Myocyte (in vitro differentiated cells): ENCODE data around the gene PFN3. TPM values are rescaled to one million over a fixed set of nuclear protein-coding genes. Genes with fewer than 3 reads are reported as not detected.
A peak's percentile ranks its signal among the peaks of the same experiment; 100 is the strongest.
"Not testable (repeated sequence)": the region's sequence is repeated elsewhere in the genome, so short reads cannot be mapped to it uniquely, and the experiment has no call there.

Source experiments
- DNase-seq: peaks from one replicate; pipeline ENCODE4 v3.0.0-alpha.2; 2012; ENCODE audit warnings: low read depth
- total RNA-seq: library from RNA; depleted of rRNA; stranded (reverse); fragments of >200 nt; gene quantifications from 2 replicates; pipeline ENCODE4 v1.2.3, GENCODE V29; 2014

Gene PFN3
- total RNA-seq, 1 donor from 2014 or later: not detected

- no peak for DNase-seq
Measured at GRCh38 chr5:177396807-177397206, 3.7 kb downstream of the PFN3 start.

GRCh38 chr5:177396078-177396477, 4.4 kb downstream of the PFN3 start:
- DNase-seq: no peak

- DNase-seq: no peak
Measured at GRCh38 chr5:177393990-177394389, 6.5 kb downstream of the PFN3 start.

DNA sequence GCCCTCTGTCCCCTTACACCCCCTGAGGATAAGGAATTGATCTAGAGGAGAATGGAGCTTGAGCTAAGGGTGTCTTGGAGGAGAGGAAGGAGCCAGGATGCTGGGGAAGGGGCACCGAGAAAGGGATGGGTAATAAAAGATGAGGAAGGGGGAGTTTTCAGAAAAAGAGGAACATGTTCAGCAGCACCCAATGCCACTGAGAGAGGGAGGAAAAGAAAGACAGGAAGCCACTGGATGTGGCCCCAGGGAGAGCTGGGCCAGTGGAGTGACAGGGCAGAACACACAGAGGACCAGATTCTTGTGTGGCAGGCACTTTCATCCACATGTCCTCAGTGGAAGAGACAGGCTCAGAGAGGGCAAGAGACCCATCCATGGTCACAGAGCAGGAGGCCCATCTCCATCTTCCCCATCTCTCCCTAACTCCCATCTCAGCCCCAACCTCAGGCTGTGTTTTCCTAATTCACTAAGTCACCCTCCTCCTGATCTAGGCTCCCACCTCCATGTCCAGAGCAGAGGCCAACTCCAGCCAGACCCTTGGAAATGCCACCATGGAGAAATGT, 7.2 kb downstream of the PFN3 start:
- DNase-seq: no peak

DNA sequence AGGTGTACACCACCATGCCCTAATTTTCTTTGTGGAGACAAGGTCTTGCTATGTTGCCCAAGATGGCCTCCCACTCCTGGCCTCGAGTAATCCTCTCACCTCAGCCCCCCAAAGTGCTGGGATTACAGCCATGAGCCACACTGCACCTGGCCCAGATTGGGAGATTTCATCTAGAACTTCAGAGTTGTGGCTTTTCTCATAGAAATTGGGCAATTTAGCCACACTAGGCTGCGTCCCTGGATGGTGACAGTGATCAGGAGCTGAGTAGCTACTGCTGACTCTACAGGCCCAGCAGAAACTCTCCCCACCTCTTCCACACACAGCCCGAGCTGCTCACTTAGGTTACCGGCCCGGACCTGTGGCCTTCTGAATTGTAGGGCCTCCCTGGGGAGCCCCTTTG, 7.7 kb downstream of the PFN3 start:
- DNase-seq: no peak

DNA sequence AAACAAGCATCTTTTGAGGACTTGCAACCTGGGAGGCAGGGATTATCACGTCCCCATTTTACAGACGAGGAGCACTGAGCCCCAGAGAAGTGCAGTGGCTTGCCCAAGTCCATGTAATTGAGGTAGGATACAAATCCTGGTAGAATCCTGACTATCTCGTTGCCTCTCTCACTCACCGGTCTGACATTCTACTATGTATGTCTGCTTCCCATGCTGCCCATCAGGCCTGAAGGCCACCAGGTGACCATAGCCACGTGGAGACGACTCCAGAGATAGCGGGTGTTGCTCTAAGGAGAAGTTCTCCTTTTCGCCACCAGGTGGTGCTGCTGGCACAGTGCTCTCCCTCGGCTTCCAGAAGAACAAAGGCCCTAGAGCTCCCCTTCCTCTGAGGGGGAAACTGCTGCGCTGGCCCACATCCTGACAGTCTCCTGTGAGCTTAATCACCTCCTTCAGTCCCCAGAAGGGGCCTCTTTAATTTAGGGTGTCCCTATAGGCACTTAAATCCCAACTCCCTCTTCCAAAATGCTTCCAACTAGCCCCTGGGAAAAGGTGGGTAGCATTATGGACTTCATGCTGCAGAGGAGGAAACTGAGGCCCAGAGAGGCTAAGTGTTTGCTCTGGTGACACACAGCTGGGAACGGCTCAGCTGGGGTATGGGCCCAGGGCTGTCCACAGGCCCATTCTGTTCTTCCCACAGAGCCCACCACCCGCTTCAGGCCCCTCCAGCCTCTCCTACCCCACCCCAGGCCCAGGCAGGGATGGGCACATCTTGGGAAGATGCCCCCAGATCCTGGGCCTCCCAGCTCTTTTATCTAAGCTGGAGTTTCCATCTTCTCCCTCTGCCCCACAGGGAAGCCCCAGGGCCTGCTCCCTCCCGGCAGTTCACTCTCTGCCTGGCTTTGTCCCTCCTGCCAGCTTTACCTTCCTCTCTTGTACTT, 9.8 kb downstream of the PFN3 start:
- peak; percentile 86 for DNase-seq

GRCh38 chr5:177389241-177390169, 11.0 kb downstream of the PFN3 start:
- DNase-seq: peak; percentile 48

- no peak for DNase-seq
Measured at GRCh38 chr5:177388521-177389052, 11.9 kb downstream of the PFN3 start.

- no peak for DNase-seq
Measured at GRCh38 chr5:177387405-177387804, 13.1 kb downstream of the PFN3 start.

- DNase-seq: no peak
Measured at GRCh38 chr5:177386542-177386941, 13.9 kb downstream of the PFN3 start.

DNA sequence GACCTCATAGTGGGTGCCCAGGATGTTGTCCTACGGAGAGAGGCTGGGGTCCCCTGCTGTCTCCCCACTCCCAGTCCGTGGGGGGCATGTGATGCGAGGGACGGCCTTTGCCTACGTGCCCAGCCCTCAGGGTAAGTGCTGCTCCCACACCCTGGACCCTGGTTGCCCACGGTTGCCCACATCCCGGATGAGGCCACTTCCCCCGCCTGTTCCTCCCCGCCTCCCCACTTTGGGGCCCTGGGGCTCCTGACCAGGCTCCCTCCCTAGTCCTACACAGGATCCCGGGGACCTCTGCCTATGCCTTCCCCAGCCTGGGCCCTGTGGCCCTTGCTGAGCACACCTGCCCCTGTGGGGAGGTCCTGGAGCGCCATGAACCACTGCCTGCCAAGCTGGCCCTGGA, 14.7 kb downstream of the PFN3 start:
- no peak for DNase-seq

DNA sequence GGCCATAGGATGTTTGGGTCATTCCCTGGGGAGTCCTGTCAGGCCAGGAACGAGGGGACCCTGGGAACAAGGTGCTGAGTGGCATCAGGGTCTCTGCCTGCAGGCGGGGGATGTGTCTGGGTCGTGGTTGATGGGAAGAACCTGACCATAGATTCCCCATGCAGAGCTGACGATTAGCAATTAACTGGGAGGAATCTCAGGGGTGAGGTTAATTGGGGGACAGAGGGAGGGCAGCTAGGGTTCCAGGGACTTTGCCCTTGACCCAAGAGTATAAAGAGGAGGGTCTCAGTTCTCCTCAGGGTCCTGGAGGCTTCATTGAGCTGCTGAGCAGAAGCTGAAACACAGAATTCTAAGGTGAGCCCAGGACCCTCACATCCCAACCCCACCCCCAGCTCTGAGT, 16.3 kb downstream of the PFN3 start, which contains the start of gene SLC34A1:
TSS of gene SLC34A1 (plus strand) at position 301 of the 400 bp plus-strand sequence. CDS start 1,308 bp downstream, outside the sequence.
- DNase-seq: no peak

DNA sequence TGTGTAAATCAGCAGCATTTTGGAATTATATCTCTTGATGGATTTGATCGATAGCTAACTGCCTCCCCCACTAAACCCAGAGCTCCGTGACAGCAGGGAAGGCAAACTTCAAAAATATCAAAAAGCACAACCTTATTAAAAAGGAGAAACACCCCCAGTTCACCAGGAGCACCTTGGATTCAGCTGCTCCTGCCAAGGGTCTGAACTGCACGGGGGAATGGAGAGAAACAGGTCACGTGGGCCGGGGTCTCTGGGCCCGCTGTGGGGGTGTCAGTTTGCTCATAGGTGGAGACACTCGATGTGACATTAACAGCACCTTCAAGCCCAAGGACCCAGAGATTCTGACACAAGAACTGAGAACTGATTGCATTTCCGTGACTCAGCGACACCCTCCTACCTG, 17.3 kb downstream of the PFN3 start:
- no peak for DNase-seq

- peak; percentile 35 for DNase-seq
Measured at GRCh38 chr5:177382423-177383029, 17.9 kb downstream of the PFN3 start.

GRCh38 chr5:177380805-177381126, 19.7 kb downstream of the PFN3 start:
- DNase-seq: no peak

- DNase-seq: no peak
Measured at GRCh38 chr5:177378884-177379883, 21.3 kb downstream of the PFN3 start.

GRCh38 chr5:177377851-177378776, 22.3 kb downstream of the PFN3 start:
- DNase-seq: no peak

GRCh38 chr5:177376107-177376506, 24.4 kb downstream of the PFN3 start:
- DNase-seq: no peak

DNA sequence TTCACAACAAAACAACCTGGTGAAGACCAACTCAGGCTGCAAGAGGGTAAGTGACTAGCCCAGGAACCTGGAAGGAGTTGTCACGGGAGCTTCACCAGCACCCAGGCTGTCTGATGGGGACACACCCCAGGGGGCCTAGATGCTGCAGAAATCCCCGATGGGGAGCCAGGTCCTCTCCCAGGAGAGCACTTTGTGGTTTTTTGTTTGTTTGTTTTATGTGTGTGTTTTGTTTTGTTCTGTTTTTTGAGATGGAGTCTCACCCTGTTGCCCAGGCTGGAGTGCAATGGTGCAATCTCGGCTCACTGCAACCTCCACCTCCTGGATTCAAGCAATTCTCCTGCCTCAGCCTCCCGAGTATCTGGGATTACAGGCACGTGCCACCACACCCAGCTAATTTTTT, 24.9 kb downstream of the PFN3 start:
- DNase-seq: not testable (repeated sequence)
